Muscle layer of colon (tissue), 2 donors: ENCODE measurements around the gene KCNQ1.

ENCODE experiments used
- H3K27ac ChIP-seq: one replicate; pipeline ENCODE4 v1.7.0; 2013; ENCODE audit warnings: low read depth, mild to moderate bottlenecking, low read length, moderate library complexity
- H3K27me3 ChIP-seq, 2 donors: one replicate each; pipeline ENCODE4 v1.7.0; 2013; ENCODE audit warnings: low read length in 2 of 2, mild to moderate bottlenecking in 2 of 2; ENCODE audit not compliant: insufficient read depth in 2 of 2, control insufficient read depth in 1 of 2
- H3K36me3 ChIP-seq: one replicate; pipeline ENCODE4 v1.7.0; 2013; ENCODE audit warnings: mild to moderate bottlenecking, low read length; ENCODE audit not compliant: insufficient read depth
- H3K4me1 ChIP-seq: one replicate; pipeline ENCODE4 v1.7.0; 2013; ENCODE audit warnings: mild to moderate bottlenecking, low read length; ENCODE audit not compliant: insufficient read depth
- H3K4me3 ChIP-seq, 2 donors: one replicate each; pipeline ENCODE4 v1.7.0; 2013; ENCODE audit warnings: low read length in 2 of 2, low read depth in 1 of 2, mild to moderate bottlenecking in 1 of 2, moderate library complexity in 1 of 2
- H3K9ac ChIP-seq: one replicate; pipeline ENCODE4 v1.7.0; 2013; ENCODE audit warnings: low read length
- H3K9me3 ChIP-seq: one replicate; pipeline ENCODE4 v1.7.0; 2013; ENCODE audit warnings: mild to moderate bottlenecking, low read length
- donor health status: abdominal sarcoma.
- donor health status: Adenocarcinoma of cecum.

KCNQ1 gene

DNA sequence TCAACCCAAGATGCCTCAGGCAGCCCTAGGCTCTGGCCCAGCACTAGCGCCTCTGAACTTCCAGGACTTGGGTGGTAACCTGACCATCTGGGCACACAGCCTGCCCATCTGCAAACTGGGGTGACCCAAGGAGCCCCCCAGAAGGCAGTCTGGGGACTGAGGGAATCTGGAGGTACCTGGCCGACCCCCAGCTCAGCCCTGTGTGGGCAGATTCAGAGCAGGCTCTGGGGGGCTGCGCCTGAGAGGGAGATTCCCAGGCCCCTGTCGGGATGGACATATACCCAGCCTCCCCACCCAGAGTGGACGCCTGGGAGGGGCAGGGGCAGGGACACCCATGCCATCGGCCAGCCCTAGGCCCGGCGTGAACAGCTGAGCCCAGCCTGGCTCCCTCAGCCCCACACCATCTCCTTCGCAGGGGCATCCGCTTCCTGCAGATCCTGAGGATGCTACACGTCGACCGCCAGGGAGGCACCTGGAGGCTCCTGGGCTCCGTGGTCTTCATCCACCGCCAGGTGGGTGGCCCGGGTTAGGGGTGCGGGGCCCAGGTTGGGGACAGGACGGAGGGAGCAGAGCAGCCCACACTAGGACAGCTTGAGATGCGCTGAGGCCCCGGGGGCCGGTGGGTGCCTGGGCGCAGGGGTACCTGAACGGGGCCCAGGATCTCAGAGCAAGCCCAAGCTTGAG lies 126.9 kb downstream of the KCNQ1 start:
- Histone ChIP-seq H3K9ac (no peak overlapping the region), H3K27ac (no peak overlapping the region)

DNA sequence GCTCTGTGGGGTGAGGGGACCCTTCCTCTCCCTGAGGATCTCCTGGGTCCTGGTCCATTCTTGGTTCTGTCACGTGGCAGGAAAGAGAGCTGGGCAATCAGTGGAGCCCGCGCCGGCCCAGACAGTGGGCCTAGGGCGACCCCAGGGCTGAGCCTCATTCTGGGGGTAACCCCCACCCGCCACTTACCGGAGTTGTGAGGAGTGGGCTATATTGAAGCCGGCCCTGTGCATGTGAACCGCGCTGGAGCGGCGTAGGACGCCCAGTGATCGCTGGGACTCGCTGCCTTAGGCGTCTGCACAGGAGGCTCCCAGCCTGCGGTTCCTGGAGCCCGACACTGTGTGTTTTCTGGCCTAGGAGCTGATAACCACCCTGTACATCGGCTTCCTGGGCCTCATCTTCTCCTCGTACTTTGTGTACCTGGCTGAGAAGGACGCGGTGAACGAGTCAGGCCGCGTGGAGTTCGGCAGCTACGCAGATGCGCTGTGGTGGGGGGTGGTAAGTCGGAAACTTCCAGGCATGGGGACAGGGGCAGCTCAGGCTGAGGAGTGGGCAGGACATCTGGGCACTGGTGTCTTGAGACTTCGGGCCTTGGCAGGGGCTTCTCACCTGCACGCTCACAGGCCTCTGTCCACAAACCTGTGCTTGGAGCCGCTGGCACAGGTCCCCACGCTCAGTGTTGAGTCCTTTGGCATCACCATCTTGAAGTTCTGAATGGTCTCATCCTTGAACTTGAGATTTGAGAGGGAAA lies 127.9 kb downstream of the KCNQ1 start:
- no peak overlapping the region for H3K27ac ChIP-seq
- no peaks in the 10 kb centered on the region for H3K4me1 ChIP-seq
- no peaks in the 10 kb centered on the region for H3K36me3 ChIP-seq
- no peaks in the 10 kb centered on the region for H3K27me3 ChIP-seq
- no peak overlapping the region for H3K9ac ChIP-seq
- H3K4me3 ChIP-seq, result no peak overlapping the region
- no peaks in the 10 kb centered on the region for H3K9me3 ChIP-seq

More for the DNA sequence above, 126.9 kb downstream of the KCNQ1 start:
- no peaks in the 10 kb centered on the region for H3K9me3 ChIP-seq
- H3K4me3 ChIP-seq, result no peak overlapping the region
- no peaks in the 10 kb centered on the region for H3K27me3 ChIP-seq
- no peaks in the 10 kb centered on the region for H3K36me3 ChIP-seq
- H3K4me1 ChIP-seq, result no peaks in the 10 kb centered on the region

DNA sequence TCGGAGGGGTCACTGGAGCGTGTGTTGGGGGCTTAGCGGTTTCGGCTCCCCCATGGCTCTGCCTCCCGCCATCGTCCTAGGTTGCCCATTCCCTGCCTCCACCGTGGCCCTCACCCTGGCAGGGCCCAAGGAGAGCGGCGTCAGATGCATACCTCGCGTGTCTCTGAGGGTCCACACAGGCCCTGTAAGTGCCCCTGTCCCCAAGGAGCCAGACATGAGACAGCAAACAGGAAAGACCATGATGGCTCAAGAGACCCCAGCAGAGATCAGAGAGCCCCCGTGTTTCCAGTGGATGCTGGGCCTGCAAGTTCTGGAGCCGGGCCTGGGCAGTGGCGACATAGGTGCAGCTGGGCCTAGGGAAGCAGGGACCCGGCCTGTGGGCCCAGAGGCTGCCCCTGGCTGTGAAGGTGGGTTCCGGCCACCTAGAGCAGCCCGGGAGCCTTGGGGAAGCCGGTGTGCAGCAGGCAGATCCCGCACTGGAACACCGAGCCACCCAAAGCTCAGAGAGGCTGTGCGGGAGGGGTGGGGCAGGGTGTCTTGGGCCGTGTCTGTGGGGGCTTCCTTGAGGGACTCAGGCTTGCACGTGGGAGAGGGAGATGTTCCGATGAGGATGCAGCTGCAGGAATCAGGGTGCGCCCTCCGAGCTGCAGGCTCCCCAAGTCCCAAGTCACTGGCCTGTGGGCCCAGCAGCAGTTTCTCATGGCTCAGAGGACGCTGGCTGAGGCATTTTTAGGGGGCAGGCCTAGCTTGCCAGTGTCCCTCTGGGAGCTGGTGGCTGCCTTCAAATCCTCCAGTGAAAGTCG lies 128.6 kb downstream of the KCNQ1 start:
- no peaks in the 10 kb centered on the region for H3K36me3 ChIP-seq
- no peak overlapping the region for H3K27ac ChIP-seq
- H3K4me1 ChIP-seq, result no peaks in the 10 kb centered on the region
- no peak overlapping the region for H3K4me3 ChIP-seq
- H3K9me3 ChIP-seq, result no peaks in the 10 kb centered on the region
- H3K27me3 ChIP-seq, result no peaks in the 10 kb centered on the region
- no peak overlapping the region for H3K9ac ChIP-seq

DNA sequence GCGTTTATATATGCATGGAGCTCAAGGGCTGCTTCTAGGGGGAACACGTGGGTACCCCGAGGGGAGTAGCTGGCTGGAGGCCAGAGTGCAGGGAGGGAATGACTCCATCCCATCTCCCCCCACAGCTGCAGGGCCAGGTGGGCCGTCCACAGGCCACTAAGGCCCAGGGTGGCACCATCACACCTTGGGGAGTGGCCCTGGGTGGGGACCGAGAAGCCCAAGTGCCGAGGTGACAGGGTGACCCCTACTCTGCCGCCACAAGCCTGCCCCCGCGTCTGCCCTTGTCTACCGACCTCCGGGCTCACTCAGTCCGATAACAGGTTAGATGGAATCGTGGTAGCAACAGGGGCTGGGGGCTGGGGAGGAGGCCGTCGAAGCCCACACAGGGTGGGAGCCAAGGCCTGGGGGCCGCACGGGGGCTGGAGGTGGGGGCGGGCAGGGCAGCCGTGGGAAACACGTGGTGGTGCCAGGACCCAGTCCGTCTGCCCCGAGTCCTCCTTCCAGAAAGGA lies 129.3 kb downstream of the KCNQ1 start:
- H3K9me3 ChIP-seq, result no peaks in the 10 kb centered on the region
- H3K36me3 ChIP-seq, result no peaks in the 10 kb centered on the region
- H3K27me3 ChIP-seq, result no peaks in the 10 kb centered on the region
- H3K27ac ChIP-seq, result no peak overlapping the region
- H3K9ac ChIP-seq, result no peak overlapping the region
- H3K4me3 ChIP-seq, result no peak overlapping the region
- H3K4me1 ChIP-seq, result no peaks in the 10 kb centered on the region

DNA sequence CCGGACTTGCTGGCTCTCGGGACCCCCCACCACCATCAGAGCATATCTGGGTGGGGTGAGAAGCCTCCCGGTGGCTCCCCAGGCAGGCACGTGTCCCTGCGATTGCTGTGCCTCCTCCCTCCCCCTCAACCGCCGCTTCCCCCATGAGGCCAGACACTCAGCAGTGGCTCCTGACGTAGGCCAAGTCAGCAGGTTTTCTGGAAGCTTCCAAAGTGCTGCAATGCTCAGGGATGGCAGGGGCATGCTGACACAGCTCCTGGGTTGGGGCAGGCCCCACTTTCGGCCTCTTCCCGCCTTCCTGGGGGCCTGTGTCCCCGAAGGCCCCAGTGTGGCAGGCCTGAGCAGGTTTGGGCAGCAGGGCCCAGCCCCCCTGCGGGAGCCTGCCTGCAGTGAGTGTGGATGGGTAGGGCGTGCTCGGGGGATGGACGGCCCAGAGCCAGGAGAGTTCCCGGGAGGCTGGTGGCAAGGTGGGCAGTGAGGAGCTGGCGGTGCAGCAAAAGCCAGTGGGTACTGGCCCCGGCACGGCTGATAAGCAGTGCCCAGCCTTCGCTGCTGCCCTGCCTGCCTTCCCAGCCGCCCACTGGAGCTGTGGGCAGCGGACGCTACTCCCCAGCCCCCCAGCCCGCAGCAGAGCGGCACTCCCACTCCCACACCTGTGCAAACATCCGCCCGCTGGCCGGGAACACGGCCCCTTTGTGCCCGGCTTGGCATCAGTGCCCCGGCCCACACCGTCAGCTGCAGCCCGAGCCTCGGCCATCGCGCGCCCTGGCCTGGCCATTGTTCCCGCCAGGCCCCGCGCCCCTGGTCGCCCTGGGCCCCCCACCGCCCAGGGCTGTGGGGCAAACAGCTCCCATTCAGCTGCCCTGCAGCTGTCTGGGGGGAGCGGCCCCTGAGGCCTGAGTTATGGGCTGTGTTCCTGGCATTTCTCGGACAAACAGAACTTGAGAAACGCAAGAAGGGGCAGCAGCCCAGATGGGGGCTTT lies 130.0 kb downstream of the KCNQ1 start:
- H3K9me3 ChIP-seq, result no peaks in the 10 kb centered on the region
- H3K4me3 ChIP-seq, result no peak overlapping the region
- H3K4me1 ChIP-seq, result no peaks in the 10 kb centered on the region
- H3K9ac ChIP-seq, result no peak overlapping the region
- no peaks in the 10 kb centered on the region for H3K36me3 ChIP-seq
- H3K27ac ChIP-seq, result no peak overlapping the region
- no peaks in the 10 kb centered on the region for H3K27me3 ChIP-seq

DNA sequence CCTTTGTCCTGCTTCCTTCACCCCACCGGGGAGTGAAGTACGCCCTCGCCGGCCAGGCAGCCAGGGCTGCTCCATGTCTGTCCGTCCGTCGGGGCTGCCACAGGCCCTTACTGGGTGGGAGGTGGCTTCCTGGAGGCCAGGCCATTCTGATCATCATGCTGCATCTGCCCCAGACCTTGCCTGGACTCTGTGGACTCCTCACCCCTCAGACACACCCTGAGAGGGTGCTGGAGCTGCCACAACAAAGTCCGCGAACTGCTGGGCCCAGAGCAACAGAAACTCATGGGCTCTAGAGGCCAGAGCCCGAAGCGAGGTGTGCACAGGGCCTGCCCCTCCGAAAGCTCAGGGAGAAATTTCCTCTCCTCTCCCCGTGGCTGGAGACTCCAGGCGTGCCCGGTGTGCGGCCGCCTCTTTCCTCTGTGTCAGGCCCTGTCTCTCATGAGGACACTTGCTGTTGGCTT lies 130.8 kb downstream of the KCNQ1 start:
- Histone ChIP-seq H3K9ac (no peak overlapping the region), H3K27ac (no peak overlapping the region)

DNA sequence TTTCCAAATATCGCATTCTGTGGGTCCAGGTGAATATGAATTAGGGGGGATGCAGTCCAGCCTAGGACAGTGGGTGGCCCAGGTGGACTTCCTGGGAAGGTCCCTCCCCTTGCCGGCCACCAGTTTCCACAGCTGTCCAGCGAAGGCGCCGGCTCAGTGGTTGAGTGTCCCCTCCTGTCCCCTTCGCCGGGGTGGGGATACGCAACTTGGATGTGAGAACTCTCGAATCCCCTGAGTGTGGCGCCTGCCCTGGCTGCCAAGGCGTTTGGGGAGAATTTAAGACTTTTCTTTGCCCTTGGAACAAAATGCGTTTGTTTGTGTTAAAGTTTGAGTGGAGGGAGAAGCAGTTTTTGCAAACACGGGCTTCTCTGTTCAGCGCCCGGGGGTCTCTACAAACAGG lies 131.3 kb downstream of the KCNQ1 start:
- no peaks in the 10 kb centered on the region for H3K27me3 ChIP-seq
- H3K36me3 ChIP-seq, result no peaks in the 10 kb centered on the region
- no peaks in the 10 kb centered on the region for H3K9me3 ChIP-seq
- no peak overlapping the region for H3K4me3 ChIP-seq
- H3K4me1 ChIP-seq, result no peaks in the 10 kb centered on the region
- H3K9ac ChIP-seq, result no peak overlapping the region
- no peak overlapping the region for H3K27ac ChIP-seq

More for the DNA sequence above, 130.8 kb downstream of the KCNQ1 start:
- no peaks in the 10 kb centered on the region for H3K27me3 ChIP-seq
- H3K9me3 ChIP-seq, result no peaks in the 10 kb centered on the region
- H3K4me1 ChIP-seq, result no peaks in the 10 kb centered on the region
- H3K4me3 ChIP-seq, result no peak overlapping the region
- H3K36me3 ChIP-seq, result no peaks in the 10 kb centered on the region

DNA sequence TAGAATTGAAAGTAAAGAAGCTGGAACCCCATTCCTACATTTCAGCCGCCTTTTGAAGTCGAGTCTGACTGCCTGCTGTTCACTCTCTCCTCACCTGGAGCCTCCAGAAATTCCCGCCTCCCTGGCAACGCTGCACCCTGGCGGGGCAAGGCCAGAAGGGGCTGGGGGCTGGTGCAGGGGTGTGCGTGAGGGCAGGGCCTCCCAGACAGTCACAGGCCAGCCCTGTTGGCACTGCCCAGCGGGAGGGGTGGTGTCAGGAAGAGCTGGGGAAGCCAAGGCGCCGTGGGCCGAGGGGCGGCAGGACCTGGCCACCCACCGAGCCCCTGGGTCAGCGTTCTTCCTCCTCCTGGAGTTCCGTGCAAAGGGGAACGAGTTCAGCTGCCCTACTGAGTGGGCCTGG lies 131.7 kb downstream of the KCNQ1 start:
- H3K9ac ChIP-seq, result no peak overlapping the region
- H3K4me1 ChIP-seq, result no peaks in the 10 kb centered on the region
- no peaks in the 10 kb centered on the region for H3K27me3 ChIP-seq
- H3K27ac ChIP-seq, result no peak overlapping the region
- no peaks in the 10 kb centered on the region for H3K9me3 ChIP-seq
- H3K4me3 ChIP-seq, result no peak overlapping the region
- H3K36me3 ChIP-seq, result no peaks in the 10 kb centered on the region

DNA sequence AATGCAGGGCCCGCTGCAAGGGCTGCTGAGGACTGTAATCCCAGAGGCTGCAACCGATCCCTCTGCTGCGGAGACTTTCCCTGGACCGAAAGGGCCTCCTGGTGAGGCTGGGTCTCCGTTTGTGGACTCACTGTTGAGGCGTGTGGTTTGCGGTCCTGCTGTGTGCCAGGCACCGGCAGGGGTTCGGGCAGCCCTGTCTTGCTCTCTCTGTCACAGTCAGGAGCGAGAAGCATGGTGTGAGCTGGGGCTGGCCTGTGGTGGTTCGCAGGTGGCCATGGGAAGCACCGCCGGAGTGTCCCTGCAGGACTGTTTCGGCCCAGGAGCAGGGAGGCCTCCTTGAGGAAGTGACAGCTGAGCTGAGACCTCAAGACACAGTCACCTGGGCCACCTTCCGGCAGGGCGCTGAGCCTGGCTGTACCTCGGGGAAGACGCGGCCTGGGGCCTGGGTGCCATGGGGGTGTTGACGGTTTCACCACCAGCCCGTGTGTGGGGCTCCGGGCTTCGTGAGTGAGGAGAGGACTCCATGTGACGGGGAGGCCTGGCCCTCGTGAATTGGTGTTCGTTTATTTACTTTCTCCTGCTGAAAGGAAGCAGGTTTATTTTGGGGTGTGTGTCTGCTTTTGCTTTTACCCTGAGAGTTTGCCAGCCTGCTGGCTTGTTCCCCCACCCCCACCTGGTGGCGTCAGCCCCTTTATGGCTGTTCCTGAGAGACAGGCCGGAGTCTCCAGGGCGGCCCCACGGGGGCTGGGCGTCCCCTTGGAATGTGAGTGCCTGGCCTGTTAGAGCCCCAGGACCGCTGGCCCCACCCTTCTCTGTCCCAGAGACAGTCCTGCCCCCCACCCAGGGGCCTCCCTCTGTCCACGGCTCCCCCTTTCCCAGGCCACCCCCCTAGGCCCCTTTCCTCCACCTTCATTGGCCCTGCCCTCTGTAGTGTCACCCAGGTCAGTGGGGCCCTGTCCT lies 132.5 kb downstream of the KCNQ1 start:
- H3K4me1 ChIP-seq, result no peaks in the 10 kb centered on the region
- H3K9ac ChIP-seq, result no peak overlapping the region
- no peak overlapping the region for H3K4me3 ChIP-seq
- no peak overlapping the region for H3K27ac ChIP-seq
- no peaks in the 10 kb centered on the region for H3K27me3 ChIP-seq
- no peaks in the 10 kb centered on the region for H3K36me3 ChIP-seq
- H3K9me3 ChIP-seq, result no peaks in the 10 kb centered on the region
